HL-60 (cell line): Measurements from ENCODE around the gene MAP3K20.

Source experiments
- DNase-seq, 2 experiments: peaks; one replicate each; pipeline ENCODE4 v3.0.0-alpha.2; 2010 to 2020; ENCODE audit warnings: low read depth in 1 of 2, low spot score in 1 of 2
- H3K27ac ChIP-seq: fragments of 250-450 bp; sonication (Bioruptor Pico); replicated peaks from 2 replicates; pipeline ENCODE4 v1.5.1; 2020; ENCODE audit warnings: mild to moderate bottlenecking, moderate library complexity
- H3K27me3 ChIP-seq: fragments of 250-450 bp; sonication (Bioruptor Pico); 2 replicates; pipeline ENCODE4 v1.5.1; 2021; ENCODE audit warnings: mild to moderate bottlenecking, moderate library complexity; ENCODE audit not compliant: insufficient read depth, poor library complexity, severe bottlenecking
- H3K4me3 ChIP-seq: replicated peaks from 2 replicates; pipeline ENCODE4 v1.5.1; 2011; ENCODE audit warnings: mild to moderate bottlenecking, control low read depth, low read length; ENCODE audit not compliant: insufficient read depth
- CTCF ChIP-seq: IDR thresholded peaks from one replicate; pipeline ENCODE4 v1.5.1; 2011; ENCODE audit warnings: low read length, control low read depth, inconsistent platforms; ENCODE audit not compliant: insufficient read depth
- GABPA ChIP-seq: IDR thresholded peaks from 2 replicates; pipeline ENCODE4 v1.6.1; 2012; ENCODE audit warnings: low read depth
- POLR2AphosphoS5 ChIP-seq: IDR thresholded peaks from 2 replicates; pipeline ENCODE4 v1.6.1; 2012; ENCODE audit warnings: low read depth
- SPI1 ChIP-seq: IDR thresholded peaks from 2 replicates; pipeline ENCODE4 v1.6.1; 2012; ENCODE audit warnings: low read depth, mild to moderate bottlenecking, borderline replicate concordance
- TF ChIP-seq, protein P1 (sequence below): IDR thresholded peaks from 2 replicates; pipeline ENCODE4 v1.6.1; 2012; ENCODE audit warnings: low read depth; ENCODE audit not compliant: insufficient replicate concordance

MAP3K20 gene

DNA sequence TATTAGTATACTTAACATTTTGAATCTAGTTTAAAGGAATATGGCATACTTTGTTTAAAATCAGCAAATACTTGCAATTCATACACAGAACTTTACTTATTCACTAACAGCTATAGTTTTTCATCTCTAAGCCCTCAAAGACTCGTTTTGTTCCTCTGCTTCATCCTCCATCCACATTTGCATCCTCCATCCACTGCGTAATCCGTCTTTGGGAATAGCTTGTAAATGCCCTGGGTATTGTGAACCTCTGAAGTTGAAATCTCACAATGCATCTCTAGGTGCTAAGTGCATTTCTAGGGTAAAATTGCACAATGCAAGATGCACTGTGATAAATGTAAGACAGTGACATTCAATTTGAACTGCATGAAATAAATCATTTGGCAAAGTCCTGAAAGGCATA lies 163.2 kb downstream of the MAP3K20 start:
- no peak for TF ChIP-seq SPI1
- TF ChIP-seq POLR2AphosphoS5 = no peak
- no peak for TF ChIP-seq GABPA
- TF ChIP-seq, protein P1, sequence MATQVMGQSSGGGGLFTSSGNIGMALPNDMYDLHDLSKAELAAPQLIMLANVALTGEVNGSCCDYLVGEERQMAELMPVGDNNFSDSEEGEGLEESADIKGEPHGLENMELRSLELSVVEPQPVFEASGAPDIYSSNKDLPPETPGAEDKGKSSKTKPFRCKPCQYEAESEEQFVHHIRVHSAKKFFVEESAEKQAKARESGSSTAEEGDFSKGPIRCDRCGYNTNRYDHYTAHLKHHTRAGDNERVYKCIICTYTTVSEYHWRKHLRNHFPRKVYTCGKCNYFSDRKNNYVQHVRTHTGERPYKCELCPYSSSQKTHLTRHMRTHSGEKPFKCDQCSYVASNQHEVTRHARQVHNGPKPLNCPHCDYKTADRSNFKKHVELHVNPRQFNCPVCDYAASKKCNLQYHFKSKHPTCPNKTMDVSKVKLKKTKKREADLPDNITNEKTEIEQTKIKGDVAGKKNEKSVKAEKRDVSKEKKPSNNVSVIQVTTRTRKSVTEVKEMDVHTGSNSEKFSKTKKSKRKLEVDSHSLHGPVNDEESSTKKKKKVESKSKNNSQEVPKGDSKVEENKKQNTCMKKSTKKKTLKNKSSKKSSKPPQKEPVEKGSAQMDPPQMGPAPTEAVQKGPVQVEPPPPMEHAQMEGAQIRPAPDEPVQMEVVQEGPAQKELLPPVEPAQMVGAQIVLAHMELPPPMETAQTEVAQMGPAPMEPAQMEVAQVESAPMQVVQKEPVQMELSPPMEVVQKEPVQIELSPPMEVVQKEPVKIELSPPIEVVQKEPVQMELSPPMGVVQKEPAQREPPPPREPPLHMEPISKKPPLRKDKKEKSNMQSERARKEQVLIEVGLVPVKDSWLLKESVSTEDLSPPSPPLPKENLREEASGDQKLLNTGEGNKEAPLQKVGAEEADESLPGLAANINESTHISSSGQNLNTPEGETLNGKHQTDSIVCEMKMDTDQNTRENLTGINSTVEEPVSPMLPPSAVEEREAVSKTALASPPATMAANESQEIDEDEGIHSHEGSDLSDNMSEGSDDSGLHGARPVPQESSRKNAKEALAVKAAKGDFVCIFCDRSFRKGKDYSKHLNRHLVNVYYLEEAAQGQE = no peak
- no peak for TF ChIP-seq CTCF
- Histone ChIP-seq H3K27me3 (no peaks in the 10 kb centered on the region), H3K4me3 (no peak overlapping the region), H3K27ac (no peak overlapping the region)
- no peak for DNase-seq

DNA sequence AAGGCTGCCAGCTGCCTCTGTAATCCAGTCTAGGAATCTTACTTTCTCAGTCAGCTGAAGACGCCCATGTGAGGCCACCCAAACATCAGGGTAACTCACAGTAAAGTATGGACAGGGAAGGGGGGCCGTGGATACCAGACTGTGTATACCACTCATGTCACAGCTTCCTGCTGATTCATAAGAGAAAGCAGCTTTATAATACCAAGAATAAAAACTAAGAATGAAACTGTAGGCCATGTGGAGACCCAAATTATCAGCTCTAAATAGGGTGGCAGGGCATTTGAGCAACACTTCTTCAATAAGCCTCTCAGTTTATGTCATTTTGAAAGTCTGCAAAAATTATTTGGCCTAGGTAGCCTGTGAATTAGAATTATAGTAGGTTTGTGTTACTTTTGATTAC lies 164.0 kb downstream of the MAP3K20 start:
- TF ChIP-seq, protein P1 = no peak
- TF ChIP-seq GABPA (no peak), SPI1 (no peak), CTCF (no peak), POLR2AphosphoS5 (no peak)
- no peaks in the 10 kb centered on the region for H3K27me3 ChIP-seq
- DNase-seq = no peak
- H3K27ac ChIP-seq = no peak overlapping the region
- H3K4me3 ChIP-seq = no peak overlapping the region

DNA sequence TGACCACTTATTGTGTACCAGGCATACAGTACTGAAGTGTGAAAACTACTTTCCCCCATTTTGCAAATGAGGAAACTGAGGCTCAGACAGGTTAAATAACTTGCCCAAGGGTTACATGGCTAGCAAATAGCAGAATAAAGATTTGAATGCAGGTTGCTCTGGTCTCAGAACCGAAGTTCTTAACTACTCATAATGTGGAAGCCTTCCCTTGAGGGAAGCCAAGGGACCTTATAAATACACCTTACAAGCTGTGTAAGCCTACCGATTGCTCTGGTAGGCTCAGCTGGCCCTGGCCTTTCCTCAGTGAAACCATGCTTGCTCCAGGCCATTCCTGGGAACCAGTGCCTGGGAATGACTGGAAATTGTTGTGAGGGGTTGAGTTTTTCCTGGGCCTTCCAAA lies 164.4 kb downstream of the MAP3K20 start:
- H3K4me3 ChIP-seq = no peak overlapping the region
- no peak overlapping the region for H3K27ac ChIP-seq
- H3K27me3 ChIP-seq = no peaks in the 10 kb centered on the region
- DNase-seq = no peak
- TF ChIP-seq POLR2AphosphoS5 (no peak), GABPA (no peak), CTCF (no peak), SPI1 (no peak)
- TF ChIP-seq, protein P1 = no peak
